PC-3 (cell line): Measurements from ENCODE around the gene DMBX1. TPM values are rescaled to one million over a fixed set of nuclear protein-coding genes. Genes with fewer than 3 reads are reported as not detected.

Source experiments
- ATAC-seq: fragments of 200-7000 bp; cut with Tn5 transposase; 2 replicates; pipeline ENCODE4 v1.9.1; 2020; ENCODE audit warnings: mild to moderate bottlenecking, moderate library complexity
- BruUV-seq: library from RNA; stranded (reverse); fragments of 400-500 nt; replicated peaks from 2 replicates; lab custom pipeline; 2021; lab: Mats Ljungman, UMichigan
- CTCF ChIA-PET: fragments of 300-600 bp; sonication (Branson Sonifier 250); formaldehyde crosslinking; loops from one replicate; lab custom pipeline; 2022; ENCODE audit warnings: antibody characterized with exemption; lab: Charles Lee
- POLR2A ChIA-PET: fragments of 300-600 bp; sonication (Branson Sonifier 250); formaldehyde crosslinking; loops from one replicate; lab custom pipeline; 2022; ENCODE audit warnings: antibody characterized with exemption; ENCODE audit not compliant: unreplicated experiment; lab: Charles Lee
- DNase-seq: peaks from one replicate; pipeline ENCODE4 v3.0.0-alpha.2; 2015
- H2AFZ ChIP-seq: fragments of 300-600 bp; sonication (generic); 2 replicates; pipeline ENCODE4 v1.6.0; 2016; ENCODE audit warnings: antibody characterized with exemption, low read length
- H3F3A ChIP-seq: fragments of 300-600 bp; sonication (generic); one replicate; pipeline ENCODE4 v1.6.0; 2017; ENCODE audit warnings: antibody characterized with exemption, low read length, control low read depth, mild to moderate bottlenecking; ENCODE audit not compliant: unreplicated experiment
- H3K27ac ChIP-seq: fragments of 300-600 bp; sonication (generic); 2 replicates; pipeline ENCODE4 v1.5.1; 2016; ENCODE audit warnings: mild to moderate bottlenecking, low read length
- H3K27me3 ChIP-seq: fragments of 300-600 bp; sonication (generic); 2 replicates; pipeline ENCODE4 v1.6.1; 2016; ENCODE audit warnings: low read length, mixed read lengths
- H3K36me3 ChIP-seq: fragments of 300-600 bp; sonication (generic); 2 replicates; pipeline ENCODE4 v1.6.1; 2016; ENCODE audit warnings: low read depth, mixed run types, low read length, mixed read lengths
- H3K4me1 ChIP-seq: fragments of 300-600 bp; sonication (generic); 2 replicates; pipeline ENCODE4 v1.5.1; 2016; ENCODE audit warnings: low read length; ENCODE audit not compliant: insufficient read depth
- H3K4me2 ChIP-seq: fragments of 300-600 bp; sonication (generic); 2 replicates; pipeline ENCODE4 v1.6.0; 2016; ENCODE audit warnings: low read length
- H3K4me3 ChIP-seq: fragments of 300-600 bp; sonication (generic); 2 replicates; pipeline ENCODE4 v1.5.1; 2016; ENCODE audit warnings: mild to moderate bottlenecking, low read length, mixed read lengths
- H3K79me2 ChIP-seq: fragments of 300-600 bp; sonication (generic); 2 replicates; pipeline ENCODE4 v1.6.1; 2017; ENCODE audit warnings: low read length, mixed read lengths
- H3K9ac ChIP-seq: fragments of 300-600 bp; sonication (generic); 2 replicates; pipeline ENCODE4 v1.6.0; 2016; ENCODE audit warnings: mild to moderate bottlenecking, low read length
- H3K9me2 ChIP-seq: fragments of 300-600 bp; sonication (generic); replicated peaks from 2 replicates; pipeline ENCODE4 v1.6.1; 2016; ENCODE audit warnings: mixed run types, low read length, mixed read lengths
- H3K9me3 ChIP-seq: fragments of 300-600 bp; sonication (generic); 2 replicates; pipeline ENCODE4 v1.6.1; 2016; ENCODE audit warnings: low read length, mixed read lengths
- H4K20me1 ChIP-seq: fragments of 300-600 bp; sonication (generic); 2 replicates; pipeline ENCODE4 v1.6.1; 2016; ENCODE audit warnings: low read length, mixed read lengths
- CTCF ChIP-seq: fragments of 300-600 bp; sonication (generic); conservative IDR thresholded peaks from 2 replicates; pipeline ENCODE4 v1.5.1; 2017; ENCODE audit warnings: antibody characterized with exemption, low read depth, mild to moderate bottlenecking, low read length
- EZH2 ChIP-seq: fragments of 300-600 bp; sonication (generic); IDR thresholded peaks from one replicate; pipeline ENCODE4 v1.6.1; 2017; ENCODE audit warnings: antibody characterized with exemption, mild to moderate bottlenecking, low read length; ENCODE audit not compliant: unreplicated experiment
- EZH2phosphoT487 ChIP-seq: fragments of 300-600 bp; sonication (generic); IDR thresholded peaks from 2 replicates; pipeline ENCODE4 v1.6.1; 2018; ENCODE audit warnings: mild to moderate bottlenecking, antibody characterized with exemption, low read length, borderline replicate concordance
- intact Hi-C: fragments of 100-400 bp; cut with micrococcal nuclease; formaldehyde crosslinking; loops from 2 replicates; pipeline ENCODE4 v1.9.0; 2023
- total RNA-seq: library from RNA; depleted of rRNA; stranded (reverse); fragments of >200 nt; gene quantifications from 2 replicates; pipeline ENCODE4 v1.2.3, GENCODE V29; 2014

Gene DMBX1
- total RNA-seq, 1 experiment from 2014 or later: 2.4 TPM

GRCh38 chr1:46479744-46480350 lies 9.8 kb upstream of the DMBX1 start:
- Histone ChIP-seq H3K27me3 (no peaks in the 10 kb centered on the region), H3K36me3 (no peaks in the 10 kb centered on the region), H3K4me3 (no peak overlapping the region), H3K79me2 (no peaks in the 10 kb centered on the region), H3K9ac (no peak overlapping the region), H3F3A (no peaks in the 10 kb centered on the region), H3K4me2 (no peak overlapping the region), H3K4me1 (peaks cover 6% of the 10 kb centered on the region; the same call in 1 of the 2 replicates), H3K9me3 (no peaks in the 10 kb centered on the region), H3K27ac (no peak overlapping the region), H4K20me1 (no peaks in the 10 kb centered on the region), H3K9me2 (no peaks in the 10 kb centered on the region), H2AFZ (no peak overlapping the region)
- no peak for TF ChIP-seq EZH2phosphoT487
- TF ChIP-seq CTCF: no peak
- TF ChIP-seq EZH2: no peak
- POLR2A ChIA-PET: no interaction called here
- BruUV-seq: no TSS peak
- ATAC-seq: no peak
- no peak for DNase-seq
- intact Hi-C loops: no loop called here
- CTCF ChIA-PET: interaction anchor here (0.7 to 1.5 kb wide), 2 partner anchors 49 to 273 kb away, joined by 3 to 6 read pairs; no protein-coding TSS in a partner anchor

GRCh38 chr1:46480959-46481646 lies 8.5 kb upstream of the DMBX1 start:
- H3K9ac ChIP-seq: no peak overlapping the region
- H2AFZ ChIP-seq: no peak overlapping the region
- no peak for TF ChIP-seq EZH2phosphoT487
- no peak for TF ChIP-seq CTCF
- TF ChIP-seq EZH2: no peak
- no peaks in the 10 kb centered on the region for H3F3A ChIP-seq
- POLR2A ChIA-PET: interaction anchor here (0.6 kb wide), 1 partner anchor 25 kb away, joined by 6 read pairs; no protein-coding TSS in a partner anchor
- DNase-seq (peak; percentile 40), ATAC-seq (no peak)
- H3K27ac ChIP-seq: no peak overlapping the region
- BruUV-seq: no TSS peak
- intact Hi-C loops: no loop called here
- H3K36me3 ChIP-seq: no peaks in the 10 kb centered on the region
- no peaks in the 10 kb centered on the region for H4K20me1 ChIP-seq
- no peaks in the 10 kb centered on the region for H3K9me3 ChIP-seq
- H3K4me2 ChIP-seq: peak overlapping the region; percentile 29; the same call in 1 of the 2 replicates
- no peaks in the 10 kb centered on the region for H3K9me2 ChIP-seq
- H3K27me3 ChIP-seq: no peaks in the 10 kb centered on the region
- H3K4me3 ChIP-seq: no peak overlapping the region
- peaks cover 6% of the 10 kb centered on the region; the same call in 1 of the 2 replicates for H3K4me1 ChIP-seq
- H3K79me2 ChIP-seq: no peaks in the 10 kb centered on the region
- CTCF ChIA-PET: interaction anchor here (0.7 to 1.5 kb wide), 2 partner anchors 48 to 272 kb away, joined by 3 to 6 read pairs; no protein-coding TSS in a partner anchor

GRCh38 chr1:46481961-46482360 lies 7.7 kb upstream of the DMBX1 start:
- H3K27me3 ChIP-seq: no peaks in the 10 kb centered on the region

More at GRCh38 chr1:46481961-46482360, 7.7 kb upstream of the DMBX1 start:
- Histone ChIP-seq H3K27ac (no peak overlapping the region), H3K36me3 (no peaks in the 10 kb centered on the region), H3K9me3 (no peaks in the 10 kb centered on the region), H3K9me2 (no peaks in the 10 kb centered on the region), H3K4me3 (no peak overlapping the region), H4K20me1 (no peaks in the 10 kb centered on the region), H3K79me2 (no peaks in the 10 kb centered on the region), H3F3A (no peaks in the 10 kb centered on the region), H3K4me1 (peaks cover 6% of the 10 kb centered on the region; the same call in 1 of the 2 replicates), H3K4me2 (no peak overlapping the region), H2AFZ (no peak overlapping the region), H3K9ac (no peak overlapping the region)
- ChIA-PET POLR2A (no interaction called here), CTCF (no interaction called here)
- no TSS peak for BruUV-seq
- peak; percentile 2 for DNase-seq
- ATAC-seq: no peak
- intact Hi-C loops: no loop called here
- TF ChIP-seq EZH2phosphoT487 (no peak), CTCF (no peak), EZH2 (no peak)
